ENCODE measurements around the gene FAM135A.
"Not testable (repeated sequence)": the region's sequence is repeated elsewhere in the genome, so short reads cannot be mapped to it uniquely, and the experiment has no call there.

Gene FAM135A

GRCh38 chr6:70474751-70475150 lies 61.4 kb downstream of the FAM135A start:
- TF ChIP-seq EZH2phosphoT487 (IDR thresholded peaks at IDR 0.05; ENCODE audit: low read length) (no peak), CTCF (IDR thresholded peaks at IDR 0.05; ENCODE audit: low read length) (no peak), EZH2 (optimal IDR thresholded peaks at IDR 0.05; ENCODE audit: low read depth, low read length) (no peak)
- no peak for DNase-seq
- H2AFZ ChIP-seq (ENCODE audit: low read length), result no peak overlapping the region
- no peaks in the 10 kb centered on the region for H3K9me3 ChIP-seq (replicated peaks; ENCODE audit: insufficient read depth, low read length)
- H3K9me2 ChIP-seq (replicated peaks; ENCODE audit: insufficient read depth, low read length), result no peaks in the 10 kb centered on the region
- H3K36me3 ChIP-seq (replicated peaks; ENCODE audit: insufficient read depth, low read length), result no peaks in the 10 kb centered on the region
- H3F3A ChIP-seq (ENCODE audit: insufficient read depth, low read length), result no peaks in the 10 kb centered on the region
- H4K20me1 ChIP-seq (ENCODE audit: insufficient read depth, low read length), result no peaks in the 10 kb centered on the region
- no peaks in the 10 kb centered on the region for H3K79me2 ChIP-seq (ENCODE audit: low read length)
- no peak overlapping the region for H3K4me2 ChIP-seq (ENCODE audit: low read depth, low read length)
- no peak overlapping the region for H3K4me3 ChIP-seq (ENCODE audit: low read length)
- no peak overlapping the region for H3K9ac ChIP-seq (ENCODE audit: low read length)
- no peak overlapping the region for H3K27ac ChIP-seq (ENCODE audit: low read length)
- peaks cover 13% of the 10 kb centered on the region for H3K4me1 ChIP-seq (ENCODE audit: low read length)
- no peaks in the 10 kb centered on the region for H3K27me3 ChIP-seq (replicated peaks; ENCODE audit: insufficient read depth, low read length)

GRCh38 chr6:70479236-70479635 lies 65.9 kb downstream of the FAM135A start:
- H3K27ac ChIP-seq (ENCODE audit: low read length), result no peak overlapping the region
- H4K20me1 ChIP-seq (ENCODE audit: insufficient read depth, low read length), result no peaks in the 10 kb centered on the region
- H3K79me2 ChIP-seq (ENCODE audit: low read length), result no peaks in the 10 kb centered on the region
- no peaks in the 10 kb centered on the region for H3F3A ChIP-seq (ENCODE audit: insufficient read depth, low read length)
- no peak overlapping the region for H3K4me2 ChIP-seq (ENCODE audit: low read depth, low read length)
- no peak for DNase-seq
- peaks cover 4% of the 10 kb centered on the region for H3K4me1 ChIP-seq (ENCODE audit: low read length)
- H3K36me3 ChIP-seq (replicated peaks; ENCODE audit: insufficient read depth, low read length), result no peaks in the 10 kb centered on the region
- no peak overlapping the region for H3K4me3 ChIP-seq (ENCODE audit: low read length)
- no peak overlapping the region for H2AFZ ChIP-seq (ENCODE audit: low read length)
- no peaks in the 10 kb centered on the region for H3K9me2 ChIP-seq (replicated peaks; ENCODE audit: insufficient read depth, low read length)
- TF ChIP-seq CTCF (IDR thresholded peaks at IDR 0.05; ENCODE audit: low read length) (no peak), EZH2 (optimal IDR thresholded peaks at IDR 0.05; ENCODE audit: low read depth, low read length) (no peak), EZH2phosphoT487 (IDR thresholded peaks at IDR 0.05; ENCODE audit: low read length) (no peak)
- no peaks in the 10 kb centered on the region for H3K9me3 ChIP-seq (replicated peaks; ENCODE audit: insufficient read depth, low read length)
- no peaks in the 10 kb centered on the region for H3K27me3 ChIP-seq (replicated peaks; ENCODE audit: insufficient read depth, low read length)
- H3K9ac ChIP-seq (ENCODE audit: low read length), result no peak overlapping the region

- H3K9ac ChIP-seq (ENCODE audit: low read length); H3K36me3 ChIP-seq (replicated peaks; ENCODE audit: insufficient read depth, low read length); H3F3A ChIP-seq (ENCODE audit: insufficient read depth, low read length); H2AFZ ChIP-seq (ENCODE audit: low read length); H3K4me1 ChIP-seq (ENCODE audit: low read length); H3K27me3 ChIP-seq (replicated peaks; ENCODE audit: insufficient read depth, low read length); H4K20me1 ChIP-seq (ENCODE audit: insufficient read depth, low read length); H3K4me2 ChIP-seq (ENCODE audit: low read depth, low read length); DNase-seq; H3K79me2 ChIP-seq (ENCODE audit: low read length); H3K9me2 ChIP-seq (replicated peaks; ENCODE audit: insufficient read depth, low read length); H3K9me3 ChIP-seq (replicated peaks; ENCODE audit: insufficient read depth, low read length); H3K4me3 ChIP-seq (ENCODE audit: low read length); H3K27ac ChIP-seq (ENCODE audit: low read length): not testable (repeated sequence)
These were observed 73.3 kb downstream of the FAM135A start for GRCh38 chr6:70486638-70487037.

- Histone ChIP-seq H3K27ac (ENCODE audit: low read length) (no peak overlapping the region), H4K20me1 (ENCODE audit: insufficient read depth, low read length) (no peaks in the 10 kb centered on the region), H3K27me3 (replicated peaks; ENCODE audit: insufficient read depth, low read length) (no peaks in the 10 kb centered on the region), H2AFZ (ENCODE audit: low read length) (no peak overlapping the region), H3K36me3 (replicated peaks; ENCODE audit: insufficient read depth, low read length) (no peaks in the 10 kb centered on the region; the same call in 1 of the 2 replicates), H3K9me3 (replicated peaks; ENCODE audit: insufficient read depth, low read length) (no peaks in the 10 kb centered on the region), H3K9me2 (replicated peaks; ENCODE audit: insufficient read depth, low read length) (no peaks in the 10 kb centered on the region), H3K9ac (ENCODE audit: low read length) (no peak overlapping the region), H3K79me2 (ENCODE audit: low read length) (no peaks in the 10 kb centered on the region), H3K4me2 (ENCODE audit: low read depth, low read length) (no peak overlapping the region), H3K4me3 (ENCODE audit: low read length) (no peak overlapping the region), H3F3A (ENCODE audit: insufficient read depth, low read length) (no peaks in the 10 kb centered on the region), H3K4me1 (ENCODE audit: low read length) (no peaks in the 10 kb centered on the region)
- no peak for DNase-seq
- TF ChIP-seq EZH2 (optimal IDR thresholded peaks at IDR 0.05; ENCODE audit: low read depth, low read length), result no peak
These were observed 76.1 kb downstream of the FAM135A start for GRCh38 chr6:70489364-70489763.
